HEK293 (cell line): Measurements from ENCODE around the gene WWOX.

Experiments
- CTCF ChIA-PET: fragments of 350-600 bp; formaldehyde crosslinking; extraction: SDS; loops from one replicate; lab custom pipeline; 2021; ENCODE audit warnings: antibody characterized with exemption; lab: Yijun Ruan, JAX
- POLR2A ChIA-PET: fragments of 300-600 bp; formaldehyde crosslinking; extraction: SDS; loops from one replicate; lab custom pipeline; 2020; ENCODE audit warnings: antibody characterized with exemption, inconsistent platforms; lab: Yijun Ruan, JAX
- H3K27ac ChIP-seq: fragments of 200-500 bp; sonication (Bioruptor generic); 2 replicates; pipeline ENCODE4 v1.5.1; 2014; ENCODE audit warnings: low read depth, low read length, control low read depth, inconsistent platforms; ENCODE audit errors: extremely low read depth
- H3K36me3 ChIP-seq, 2 experiments: fragments of 200-500 bp in 1 of 2; sonication (Bioruptor generic) in 1 of 2; 1 replicate in 1 of 2; 2 replicates in 1 of 2; pipeline ENCODE4 v1.5.1; 2014 to 2017; ENCODE audit warnings: inconsistent platforms in 2 of 2, low read length in 2 of 2; ENCODE audit not compliant: control insufficient read depth in 2 of 2, insufficient read depth in 1 of 2
- H3K4me1 ChIP-seq: fragments of 200-500 bp; sonication (Bioruptor generic); 2 replicates; pipeline ENCODE4 v1.5.1; 2014; ENCODE audit warnings: mild to moderate bottlenecking, low read length, inconsistent platforms; ENCODE audit not compliant: control insufficient read depth, insufficient read depth
- H3K4me3 ChIP-seq: 2 replicates; pipeline ENCODE4 v1.5.1; 2011; ENCODE audit warnings: low read depth, mild to moderate bottlenecking, control low read depth, low read length, moderate library complexity
- H3K9me3 ChIP-seq: fragments of 200-500 bp; sonication (Bioruptor generic); 2 replicates; pipeline ENCODE4 v1.5.1; 2014; ENCODE audit warnings: low read depth, low read length, inconsistent platforms; ENCODE audit not compliant: control insufficient read depth, insufficient read depth
- BCL11B ChIP-seq: fragments of 450-650 bp; formaldehyde crosslinking; IDR thresholded peaks from 2 replicates; pipeline ENCODE4 v1.5.1; 2016; ENCODE audit warnings: low read depth, missing biosample characterization, missing genetic modification characterization
- IKZF3 ChIP-seq: fragments of 450-650 bp; IDR thresholded peaks from 2 replicates; pipeline ENCODE4 v1.5.0; 2018; ENCODE audit warnings: missing biosample characterization, mild to moderate bottlenecking, missing genetic modification characterization, moderate library complexity
- KLF8 ChIP-seq: fragments of 450-650 bp; formaldehyde crosslinking; IDR thresholded peaks from 2 replicates; pipeline ENCODE4 v1.5.1; 2016; ENCODE audit warnings: missing biosample characterization, missing genetic modification characterization
- KLF9 ChIP-seq: fragments of 450-650 bp; formaldehyde crosslinking; IDR thresholded peaks from 2 replicates; pipeline ENCODE4 v1.5.1; 2016; ENCODE audit warnings: missing biosample characterization, missing genetic modification characterization, low read depth
- ZBTB20 ChIP-seq: fragments of 450-650 bp; formaldehyde crosslinking; IDR thresholded peaks from 2 replicates; pipeline ENCODE4 v1.5.1; 2016; ENCODE audit warnings: missing biosample characterization, missing genetic modification characterization
- ZFHX2 ChIP-seq: fragments of 450-650 bp; formaldehyde crosslinking; conservative IDR thresholded peaks from 2 replicates; pipeline ENCODE4 v1.5.1; 2016; ENCODE audit warnings: missing biosample characterization, missing genetic modification characterization
- ZFP3 ChIP-seq: fragments of 450-650 bp; formaldehyde crosslinking; IDR thresholded peaks from 2 replicates; pipeline ENCODE4 v1.5.1; 2016; ENCODE audit warnings: low read depth, missing biosample characterization, missing genetic modification characterization
- ZNF302 ChIP-seq: fragments of 450-650 bp; formaldehyde crosslinking; IDR thresholded peaks from 2 replicates; pipeline ENCODE4 v1.5.1; 2016; ENCODE audit warnings: missing biosample characterization, missing genetic modification characterization, low read depth
- ZNF404 ChIP-seq: fragments of 450-650 bp; formaldehyde crosslinking; IDR thresholded peaks from 2 replicates; pipeline ENCODE4 v1.5.1; 2017; ENCODE audit warnings: missing biosample characterization, missing genetic modification characterization
- ZNF596 ChIP-seq: fragments of 450-650 bp; IDR thresholded peaks from 2 replicates; pipeline ENCODE4 v1.5.0; 2018; ENCODE audit warnings: missing biosample characterization, mild to moderate bottlenecking, missing genetic modification characterization, moderate library complexity
- ZNF621 ChIP-seq: fragments of 450-650 bp; formaldehyde crosslinking; IDR thresholded peaks from 2 replicates; pipeline ENCODE4 v1.5.1; 2017; ENCODE audit warnings: missing biosample characterization, missing genetic modification characterization
- ZNF654 ChIP-seq: fragments of 450-650 bp; formaldehyde crosslinking; IDR thresholded peaks from 2 replicates; pipeline ENCODE4 v1.5.1; 2016; ENCODE audit warnings: low read depth, missing biosample characterization, missing genetic modification characterization
- ZNF664 ChIP-seq: fragments of 450-650 bp; formaldehyde crosslinking; IDR thresholded peaks from 2 replicates; pipeline ENCODE4 v1.5.1; 2016; ENCODE audit warnings: missing biosample characterization, missing genetic modification characterization
- ZNF677 ChIP-seq: fragments of 450-650 bp; IDR thresholded peaks from 2 replicates; pipeline ENCODE4 v1.5.0; 2018; ENCODE audit warnings: missing biosample characterization, mild to moderate bottlenecking, missing genetic modification characterization, moderate library complexity
- ZSCAN16 ChIP-seq: fragments of 450-650 bp; formaldehyde crosslinking; IDR thresholded peaks from 2 replicates; pipeline ENCODE4 v1.5.1; 2016; ENCODE audit warnings: missing biosample characterization, missing genetic modification characterization
- ZSCAN23 ChIP-seq: fragments of 450-650 bp; formaldehyde crosslinking; IDR thresholded peaks from 2 replicates; pipeline ENCODE4 v1.5.1; 2016; ENCODE audit warnings: missing biosample characterization, missing genetic modification characterization
- ZXDB ChIP-seq: fragments of 450-650 bp; formaldehyde crosslinking; IDR thresholded peaks from 2 replicates; pipeline ENCODE4 v1.5.1; 2016; ENCODE audit warnings: missing biosample characterization, missing genetic modification characterization
- TF ChIP-seq, protein P1 (sequence below): IDR thresholded peaks from 2 replicates; pipeline ENCODE4 v1.6.1; 2011; ENCODE audit warnings: mild to moderate bottlenecking, low read depth, low read length, borderline replicate concordance
- TF ChIP-seq, protein P2 (sequence below): fragments of 450-650 bp; formaldehyde crosslinking; IDR thresholded peaks from 2 replicates; pipeline ENCODE4 v1.5.1; 2016; ENCODE audit warnings: missing biosample characterization, missing genetic modification characterization
- TF ChIP-seq, protein P3 (sequence below): fragments of 450-650 bp; formaldehyde crosslinking; IDR thresholded peaks from 2 replicates; pipeline ENCODE4 v1.5.1; 2016; ENCODE audit warnings: missing biosample characterization, missing genetic modification characterization
- TF ChIP-seq, protein P4 (sequence below): fragments of 450-650 bp; formaldehyde crosslinking; IDR thresholded peaks from 2 replicates; pipeline ENCODE4 v1.5.1; 2017; ENCODE audit warnings: missing biosample characterization, missing genetic modification characterization

Gene WWOX

DNA sequence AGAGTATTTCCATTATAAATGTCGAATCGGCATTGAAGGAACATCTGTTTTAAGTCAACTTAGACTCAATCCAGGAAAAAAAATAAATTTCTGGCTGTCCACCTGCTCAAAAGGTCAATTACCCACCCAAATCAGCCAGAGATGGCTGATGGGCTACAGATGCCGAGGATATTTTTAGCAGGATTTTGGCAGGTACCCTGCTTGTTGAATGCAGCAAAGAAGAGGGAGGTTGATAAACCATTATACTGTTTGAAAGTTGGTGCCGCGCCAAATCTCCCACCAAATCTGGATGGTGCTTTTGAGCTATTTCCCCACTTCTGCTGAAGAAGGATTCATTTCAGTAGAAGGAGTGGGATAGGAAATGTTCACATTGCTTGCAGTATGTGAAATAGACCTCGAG is 963.4 kb downstream of the WWOX start:
- H3K4me1 ChIP-seq = peaks cover 6% of the 10 kb centered on the region
- CTCF ChIA-PET = no interaction called here
- POLR2A ChIA-PET = no interaction called here
- no peaks in the 10 kb centered on the region for H3K36me3 ChIP-seq
- no peak overlapping the region for H3K4me3 ChIP-seq
- no peaks in the 10 kb centered on the region for H3K9me3 ChIP-seq
- no peak overlapping the region for H3K27ac ChIP-seq
- TF ChIP-seq ZFHX2 (tag by site-specific recombination) = no peak
- no peak for TF ChIP-seq ZXDB (tag by site-specific recombination)
- no peak for TF ChIP-seq ZNF302 (tag by site-specific recombination)
- TF ChIP-seq, protein P1, sequence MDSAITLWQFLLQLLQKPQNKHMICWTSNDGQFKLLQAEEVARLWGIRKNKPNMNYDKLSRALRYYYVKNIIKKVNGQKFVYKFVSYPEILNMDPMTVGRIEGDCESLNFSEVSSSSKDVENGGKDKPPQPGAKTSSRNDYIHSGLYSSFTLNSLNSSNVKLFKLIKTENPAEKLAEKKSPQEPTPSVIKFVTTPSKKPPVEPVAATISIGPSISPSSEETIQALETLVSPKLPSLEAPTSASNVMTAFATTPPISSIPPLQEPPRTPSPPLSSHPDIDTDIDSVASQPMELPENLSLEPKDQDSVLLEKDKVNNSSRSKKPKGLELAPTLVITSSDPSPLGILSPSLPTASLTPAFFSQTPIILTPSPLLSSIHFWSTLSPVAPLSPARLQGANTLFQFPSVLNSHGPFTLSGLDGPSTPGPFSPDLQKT = no peak
- no peak for TF ChIP-seq ZBTB20
- TF ChIP-seq BCL11B (tag by site-specific recombination) = no peak
- no peak for TF ChIP-seq KLF9 (tag by site-specific recombination)
- TF ChIP-seq, protein P2, sequence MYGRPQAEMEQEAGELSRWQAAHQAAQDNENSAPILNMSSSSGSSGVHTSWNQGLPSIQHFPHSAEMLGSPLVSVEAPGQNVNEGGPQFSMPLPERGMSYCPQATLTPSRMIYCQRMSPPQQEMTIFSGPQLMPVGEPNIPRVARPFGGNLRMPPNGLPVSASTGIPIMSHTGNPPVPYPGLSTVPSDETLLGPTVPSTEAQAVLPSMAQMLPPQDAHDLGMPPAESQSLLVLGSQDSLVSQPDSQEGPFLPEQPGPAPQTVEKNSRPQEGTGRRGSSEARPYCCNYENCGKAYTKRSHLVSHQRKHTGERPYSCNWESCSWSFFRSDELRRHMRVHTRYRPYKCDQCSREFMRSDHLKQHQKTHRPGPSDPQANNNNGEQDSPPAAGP (tag by site-specific recombination) = no peak
- TF ChIP-seq ZSCAN23 = no peak
- TF ChIP-seq, protein P3, sequence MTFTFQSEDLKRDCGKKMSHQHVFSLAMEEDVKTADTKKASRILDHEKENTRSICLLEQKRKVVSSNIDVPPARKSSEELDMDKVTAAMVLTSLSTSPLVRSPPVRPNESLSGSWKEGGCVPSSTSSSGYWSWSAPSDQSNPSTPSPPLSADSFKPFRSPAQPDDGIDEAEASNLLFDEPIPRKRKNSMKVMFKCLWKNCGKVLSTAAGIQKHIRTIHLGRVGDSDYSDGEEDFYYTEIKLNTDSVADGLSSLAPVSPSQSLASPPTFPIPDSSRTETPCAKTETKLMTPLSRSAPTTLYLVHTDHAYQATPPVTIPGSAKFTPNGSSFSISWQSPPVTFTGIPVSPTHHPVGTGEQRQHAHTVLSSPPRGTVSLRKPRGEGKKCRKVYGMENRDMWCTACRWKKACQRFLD (tag by site-specific recombination) = no peak
- no peak for TF ChIP-seq IKZF3 (tag by site-specific recombination)
- no peak for TF ChIP-seq ZNF654 (tag by site-specific recombination)
- no peak for TF ChIP-seq KLF8
- TF ChIP-seq, protein P4, sequence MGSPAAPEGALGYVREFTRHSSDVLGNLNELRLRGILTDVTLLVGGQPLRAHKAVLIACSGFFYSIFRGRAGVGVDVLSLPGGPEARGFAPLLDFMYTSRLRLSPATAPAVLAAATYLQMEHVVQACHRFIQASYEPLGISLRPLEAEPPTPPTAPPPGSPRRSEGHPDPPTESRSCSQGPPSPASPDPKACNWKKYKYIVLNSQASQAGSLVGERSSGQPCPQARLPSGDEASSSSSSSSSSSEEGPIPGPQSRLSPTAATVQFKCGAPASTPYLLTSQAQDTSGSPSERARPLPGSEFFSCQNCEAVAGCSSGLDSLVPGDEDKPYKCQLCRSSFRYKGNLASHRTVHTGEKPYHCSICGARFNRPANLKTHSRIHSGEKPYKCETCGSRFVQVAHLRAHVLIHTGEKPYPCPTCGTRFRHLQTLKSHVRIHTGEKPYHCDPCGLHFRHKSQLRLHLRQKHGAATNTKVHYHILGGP (tag by site-specific recombination) = no peak
- no peak for TF ChIP-seq ZNF621 (tag by site-specific recombination)
- TF ChIP-seq ZNF677 (tag by site-specific recombination) = no peak
- TF ChIP-seq ZNF404 (tag by site-specific recombination) = no peak
- no peak for TF ChIP-seq ZSCAN16 (tag by site-specific recombination)
- no peak for TF ChIP-seq ZNF596 (tag by site-specific recombination)

DNA sequence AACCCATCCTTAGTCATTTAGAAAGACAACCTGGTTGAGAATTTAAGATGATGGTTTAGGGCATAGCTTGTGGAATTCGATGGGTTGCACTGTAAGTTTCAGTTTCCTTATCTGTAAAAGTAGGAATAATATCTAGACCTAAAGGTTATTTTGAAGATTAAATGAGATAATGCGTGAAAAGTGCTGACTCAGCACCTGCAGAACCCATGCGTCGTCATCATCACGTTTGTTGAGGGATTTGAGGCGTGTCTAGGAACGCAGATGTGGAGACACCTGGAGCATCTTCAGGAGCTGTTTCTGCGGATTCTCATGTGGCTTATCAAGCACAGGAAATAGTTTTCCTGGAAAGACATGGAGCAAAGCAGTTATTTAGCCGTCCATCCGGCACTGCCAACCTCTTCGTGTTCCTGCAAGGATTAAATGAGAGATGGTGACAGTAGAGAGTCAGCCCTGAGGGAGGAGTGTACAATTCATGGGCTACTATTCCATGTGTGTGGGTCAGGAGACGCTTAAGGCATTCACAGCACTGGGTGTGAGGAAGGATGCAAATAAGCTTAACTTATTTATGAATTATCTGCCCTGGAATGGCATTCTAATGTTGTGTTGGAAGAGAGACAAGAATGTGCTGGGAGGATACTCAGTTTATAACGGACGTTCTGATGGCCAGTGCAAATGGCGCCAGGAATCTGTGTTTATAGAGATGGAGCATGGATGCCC is 965.0 kb downstream of the WWOX start:
- CTCF ChIA-PET = no interaction called here

More for the DNA sequence above, 965.0 kb downstream of the WWOX start:
- TF ChIP-seq ZNF664 (tag by site-specific recombination) (peak; percentile 66), ZFP3 (tag by site-specific recombination) (no peak)
- H3K36me3 ChIP-seq = no peaks in the 10 kb centered on the region
- no peak overlapping the region for H3K4me3 ChIP-seq
- POLR2A ChIA-PET = no interaction called here
- H3K27ac ChIP-seq = no peak overlapping the region
- H3K4me1 ChIP-seq = peaks cover 6% of the 10 kb centered on the region
- H3K9me3 ChIP-seq = no peaks in the 10 kb centered on the region
